ENCODE results near the gene COL23A1. TPM values are rescaled to one million over a fixed set of nuclear protein-coding genes. Genes with fewer than 3 reads are reported as not detected.

Gene COL23A1
- polyA plus RNA-seq, 2 of the 4 experiments (the other 2 are of a cell fraction) = not detected

DNA sequence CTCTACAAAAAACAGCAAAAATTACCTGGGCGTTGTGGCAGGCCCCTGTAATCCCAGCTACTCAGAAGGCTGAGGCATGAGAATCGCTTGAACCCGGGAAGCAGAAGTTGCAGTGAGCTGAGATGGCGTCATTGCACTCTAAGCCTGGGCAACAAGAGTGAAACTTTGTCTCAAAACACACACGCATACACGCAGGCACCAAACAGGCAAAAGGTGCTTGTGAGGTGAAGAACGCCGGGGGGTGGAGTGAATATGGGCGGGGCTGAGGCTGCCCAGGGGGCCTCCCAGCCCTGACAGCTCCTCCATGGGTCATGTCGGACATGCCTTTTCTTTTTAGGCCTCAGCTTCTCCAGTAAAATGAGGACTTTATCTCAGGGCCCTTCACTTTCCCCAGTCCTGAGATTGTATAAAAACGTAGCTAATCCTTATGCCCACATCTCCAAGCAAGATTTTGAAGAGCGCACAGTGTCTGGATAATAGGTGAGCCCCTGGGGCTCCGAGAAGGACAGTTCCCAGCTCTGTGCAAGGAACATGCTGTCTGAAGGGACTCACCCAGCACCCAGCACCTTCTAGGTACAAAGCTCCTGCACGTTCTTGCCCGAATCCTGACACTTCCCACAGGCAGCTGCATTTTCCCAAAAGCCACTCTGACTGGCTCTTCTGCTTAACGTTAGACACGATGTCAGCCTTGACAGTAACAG, 168.3 kb downstream of the COL23A1 start:
- no peak for DNase-seq (ENCODE audit: low read depth in 1 of 2, low spot score in 1 of 2)
- Histone ChIP-seq H3K9me3 (no peaks in the 10 kb centered on the region), H3K4me3 (no peak overlapping the region), H3K4me1 (no peaks in the 10 kb centered on the region), H3K4me2 (no peak overlapping the region), H3K27ac (no peak overlapping the region)
- no peak for TF ChIP-seq RNF2 (IDR thresholded peaks at IDR 0.05; ENCODE audit: borderline replicate concordance, low read depth)
- no peak for TF ChIP-seq HOXA7 (CRISPR knock-in tag; IDR thresholded peaks at IDR 0.05)
- no peak for TF ChIP-seq POLR2AphosphoS2 (conservative IDR thresholded peaks at IDR 0.05; ENCODE audit: low read length)
- ChIA-PET POLR2A (no interaction called here), CTCF (no interaction called here)
- WGBS (ENCODE audit: missing lambda C conversion rate) = 38% methylated on average over 17 of the region's 17 CpGs
- ATAC-seq = no peak
- FAIRE-seq = no peak

DNA sequence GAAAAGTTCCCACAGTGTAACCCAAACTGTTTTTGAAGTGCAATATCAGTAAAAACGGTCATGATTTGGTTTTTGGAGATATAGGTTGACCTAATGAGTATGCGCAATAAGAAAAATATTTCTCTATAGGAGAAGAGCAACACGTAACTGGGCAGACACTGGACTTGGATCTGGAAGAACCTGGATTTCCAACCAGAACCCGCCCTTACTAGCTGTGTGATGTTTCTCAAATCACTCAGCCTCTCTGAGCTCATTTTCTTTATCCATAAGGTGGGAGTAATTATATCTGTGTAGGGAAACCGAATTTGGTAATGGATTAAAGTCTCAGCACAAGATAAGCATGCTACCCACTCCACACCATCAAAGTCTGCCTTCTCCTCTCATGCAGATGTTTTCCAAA, 169.1 kb downstream of the COL23A1 start:
- no peak for FAIRE-seq

DNA sequence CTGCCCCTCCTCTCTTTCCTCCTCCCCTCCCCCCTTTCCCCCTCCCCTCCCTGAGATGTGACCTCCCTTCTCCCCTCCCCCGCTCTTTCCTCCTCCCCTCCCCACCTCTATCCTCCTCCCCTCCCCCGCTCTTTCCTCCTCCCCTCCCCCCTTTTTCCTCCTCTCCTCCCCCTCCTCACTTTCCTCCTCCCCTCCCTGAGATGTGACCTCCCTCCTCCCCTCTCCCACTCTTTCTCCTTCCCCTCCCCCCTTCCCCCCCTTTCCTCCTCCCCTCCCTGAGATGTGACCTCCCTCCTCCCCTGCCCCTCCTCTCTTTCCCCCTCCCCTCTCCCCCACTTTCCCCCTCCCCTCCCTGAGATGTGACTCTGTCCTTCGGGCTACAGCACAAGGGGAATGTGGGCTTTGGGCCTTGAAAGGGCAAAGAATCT, 169.8 kb downstream of the COL23A1 start:
- 25% methylated on average over 1 of the region's 3 CpGs for WGBS (ENCODE audit: missing lambda C conversion rate)
- Histone ChIP-seq H3K4me2 (no peak overlapping the region), H3K4me1 (no peaks in the 10 kb centered on the region), H3K27ac (no peak overlapping the region), H3K4me3 (no peak overlapping the region), H3K9me3 (no peaks in the 10 kb centered on the region; the same call in 2 of the 3 replicates)
- CTCF ChIA-PET = no interaction called here
- DNase-seq (ENCODE audit: low read depth in 1 of 2, low spot score in 1 of 2) (no peak), FAIRE-seq (no peak), ATAC-seq (no peak)
- POLR2A ChIA-PET = no interaction called here
- TF ChIP-seq MYC (IDR thresholded peaks at IDR 0.05; ENCODE audit: borderline replicate concordance, low read length) = no peak
- TF ChIP-seq HOXB5 (CRISPR knock-in tag; IDR thresholded peaks at IDR 0.05) = no peak
- TF ChIP-seq, protein P1, sequence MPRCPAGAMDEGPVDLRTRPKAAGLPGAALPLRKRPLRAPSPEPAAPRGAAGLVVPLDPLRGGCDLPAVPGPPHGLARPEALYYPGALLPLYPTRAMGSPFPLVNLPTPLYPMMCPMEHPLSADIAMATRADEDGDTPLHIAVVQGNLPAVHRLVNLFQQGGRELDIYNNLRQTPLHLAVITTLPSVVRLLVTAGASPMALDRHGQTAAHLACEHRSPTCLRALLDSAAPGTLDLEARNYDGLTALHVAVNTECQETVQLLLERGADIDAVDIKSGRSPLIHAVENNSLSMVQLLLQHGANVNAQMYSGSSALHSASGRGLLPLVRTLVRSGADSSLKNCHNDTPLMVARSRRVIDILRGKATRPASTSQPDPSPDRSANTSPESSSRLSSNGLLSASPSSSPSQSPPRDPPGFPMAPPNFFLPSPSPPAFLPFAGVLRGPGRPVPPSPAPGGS (IDR thresholded peaks at IDR 0.05) = no peak
- TF ChIP-seq, protein P2, sequence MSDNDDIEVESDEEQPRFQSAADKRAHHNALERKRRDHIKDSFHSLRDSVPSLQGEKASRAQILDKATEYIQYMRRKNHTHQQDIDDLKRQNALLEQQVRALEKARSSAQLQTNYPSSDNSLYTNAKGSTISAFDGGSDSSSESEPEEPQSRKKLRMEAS (IDR thresholded peaks at IDR 0.05) = no peak

More for the DNA sequence above, 169.1 kb downstream of the COL23A1 start:
- no peak overlapping the region for H3K4me3 ChIP-seq
- no peaks in the 10 kb centered on the region for H3K4me1 ChIP-seq
- H3K27ac ChIP-seq = no peak overlapping the region
- no peak for ATAC-seq
- no peak for DNase-seq (ENCODE audit: low read depth in 1 of 2, low spot score in 1 of 2)
- TF ChIP-seq CHD4 (IDR thresholded peaks at IDR 0.05; ENCODE audit: borderline replicate concordance) (no peak), KDM5A (IDR thresholded peaks at IDR 0.05) (no peak), ZNF302 (CRISPR knock-in tag; IDR thresholded peaks at IDR 0.05) (no peak), RFX5 (IDR thresholded peaks at IDR 0.05) (no peak), ZFP36 (IDR thresholded peaks at IDR 0.05; ENCODE audit: borderline replicate concordance, partially characterized antibody) (no peak), RNF2 (IDR thresholded peaks at IDR 0.05; ENCODE audit: borderline replicate concordance, low read depth) (no peak), EP300 (IDR thresholded peaks at IDR 0.05) (no peak), RAD21 (conservative IDR thresholded peaks at IDR 0.05 in 1 of 2, IDR thresholded peaks at IDR 0.05 in 1 of 2) (no peak), NR3C1 (IDR thresholded peaks at IDR 0.05) (no peak), EHMT2 (IDR thresholded peaks at IDR 0.05; ENCODE audit: low read depth) (no peak)
- TF ChIP-seq, protein P3, sequence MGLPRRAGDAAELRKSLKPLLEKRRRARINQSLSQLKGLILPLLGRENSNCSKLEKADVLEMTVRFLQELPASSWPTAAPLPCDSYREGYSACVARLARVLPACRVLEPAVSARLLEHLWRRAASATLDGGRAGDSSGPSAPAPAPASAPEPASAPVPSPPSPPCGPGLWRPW (IDR thresholded peaks at IDR 0.05) = no peak
- WGBS (ENCODE audit: missing lambda C conversion rate) = 50% methylated on average over 5 of the region's 5 CpGs
- no peaks in the 10 kb centered on the region for H3K9me3 ChIP-seq
- POLR2A ChIA-PET = no interaction called here
- CTCF ChIA-PET = no interaction called here
- no peak overlapping the region for H3K4me2 ChIP-seq

DNA sequence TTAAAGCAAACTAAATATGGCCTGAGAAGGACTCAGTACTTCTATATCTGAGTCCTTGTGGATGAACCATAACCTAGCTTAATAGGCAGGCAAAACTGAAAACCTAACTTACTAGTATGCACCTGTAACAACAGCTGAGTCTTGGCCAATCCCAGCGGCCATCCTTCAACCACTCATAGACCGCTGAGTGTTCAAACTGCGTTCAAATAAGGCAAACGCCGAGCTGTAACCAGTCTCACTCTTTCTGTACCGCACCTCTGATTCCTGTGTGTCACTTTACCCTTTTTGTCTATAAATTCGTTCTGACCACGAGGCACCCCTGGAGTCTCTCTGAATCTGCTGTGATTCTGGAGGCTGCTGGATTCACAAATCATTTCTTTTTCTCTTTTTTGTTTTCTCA, 170.5 kb downstream of the COL23A1 start:
- POLR2A ChIA-PET = no interaction called here
- 29% methylated on average over 8 of the region's 8 CpGs for whole genome bisulfite sequencing (ENCODE audit: missing lambda C conversion rate)
- FAIRE-seq = no peak

More for the DNA sequence above, 170.5 kb downstream of the COL23A1 start:
- TF ChIP-seq HOXB5 (CRISPR knock-in tag; IDR thresholded peaks at IDR 0.05) (no peak), POLR2AphosphoS2 (conservative IDR thresholded peaks at IDR 0.05; ENCODE audit: low read length) (no peak), KDM5A (IDR thresholded peaks at IDR 0.05) (no peak), KDM1A (IDR thresholded peaks at IDR 0.05; ENCODE audit: low read depth) (no peak), HOXA7 (CRISPR knock-in tag; IDR thresholded peaks at IDR 0.05) (no peak), HEYL (CRISPR knock-in tag; IDR thresholded peaks at IDR 0.05) (no peak), MYC (IDR thresholded peaks at IDR 0.05; ENCODE audit: borderline replicate concordance, low read length) (no peak), FOSB (CRISPR knock-in tag; IDR thresholded peaks at IDR 0.05) (no peak), JUNB (IDR thresholded peaks at IDR 0.05) (no peak), GATA3 (IDR thresholded peaks at IDR 0.05; ENCODE audit: borderline replicate concordance) (no peak), MAZ (IDR thresholded peaks at IDR 0.05; ENCODE audit: borderline replicate concordance, low read depth, low read length) (no peak)
- TF ChIP-seq, protein P4, sequence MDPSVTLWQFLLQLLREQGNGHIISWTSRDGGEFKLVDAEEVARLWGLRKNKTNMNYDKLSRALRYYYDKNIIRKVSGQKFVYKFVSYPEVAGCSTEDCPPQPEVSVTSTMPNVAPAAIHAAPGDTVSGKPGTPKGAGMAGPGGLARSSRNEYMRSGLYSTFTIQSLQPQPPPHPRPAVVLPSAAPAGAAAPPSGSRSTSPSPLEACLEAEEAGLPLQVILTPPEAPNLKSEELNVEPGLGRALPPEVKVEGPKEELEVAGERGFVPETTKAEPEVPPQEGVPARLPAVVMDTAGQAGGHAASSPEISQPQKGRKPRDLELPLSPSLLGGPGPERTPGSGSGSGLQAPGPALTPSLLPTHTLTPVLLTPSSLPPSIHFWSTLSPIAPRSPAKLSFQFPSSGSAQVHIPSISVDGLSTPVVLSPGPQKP (IDR thresholded peaks at IDR 0.05; ENCODE audit: low read depth, low read length) = no peak
- TF ChIP-seq, protein P3 (IDR thresholded peaks at IDR 0.05) = no peak
- TF ChIP-seq, protein P5, sequence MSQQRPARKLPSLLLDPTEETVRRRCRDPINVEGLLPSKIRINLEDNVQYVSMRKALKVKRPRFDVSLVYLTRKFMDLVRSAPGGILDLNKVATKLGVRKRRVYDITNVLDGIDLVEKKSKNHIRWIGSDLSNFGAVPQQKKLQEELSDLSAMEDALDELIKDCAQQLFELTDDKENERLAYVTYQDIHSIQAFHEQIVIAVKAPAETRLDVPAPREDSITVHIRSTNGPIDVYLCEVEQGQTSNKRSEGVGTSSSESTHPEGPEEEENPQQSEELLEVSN (IDR thresholded peaks at IDR 0.05; ENCODE audit: borderline replicate concordance, low read depth) = no peak
- no peak for ATAC-seq
- CTCF ChIA-PET = no interaction called here
- no peak for DNase-seq (ENCODE audit: low read depth in 1 of 2, low spot score in 1 of 2)
- H3K4me1 ChIP-seq = no peaks in the 10 kb centered on the region
- no peak overlapping the region for H3K4me3 ChIP-seq
- H3K9me3 ChIP-seq = no peaks in the 10 kb centered on the region; the same call in 2 of the 3 replicates
- no peak overlapping the region for H3K4me2 ChIP-seq
- no peak overlapping the region for H3K27ac ChIP-seq

Measured in A549 (cell line).